Measurements from ENCODE around the gene RGL3. TPM values are rescaled to one million over a fixed set of nuclear protein-coding genes. Genes with fewer than 3 reads are reported as not detected.

Gene RGL3
- total and polyA plus RNA-seq, 9 of the 15 experiments (the other 6 are each of a cell fraction or from before 2014, with no cell fraction given), result 0.12 to 0.61 (median 0.32) TPM; not detected in 4

DNA sequence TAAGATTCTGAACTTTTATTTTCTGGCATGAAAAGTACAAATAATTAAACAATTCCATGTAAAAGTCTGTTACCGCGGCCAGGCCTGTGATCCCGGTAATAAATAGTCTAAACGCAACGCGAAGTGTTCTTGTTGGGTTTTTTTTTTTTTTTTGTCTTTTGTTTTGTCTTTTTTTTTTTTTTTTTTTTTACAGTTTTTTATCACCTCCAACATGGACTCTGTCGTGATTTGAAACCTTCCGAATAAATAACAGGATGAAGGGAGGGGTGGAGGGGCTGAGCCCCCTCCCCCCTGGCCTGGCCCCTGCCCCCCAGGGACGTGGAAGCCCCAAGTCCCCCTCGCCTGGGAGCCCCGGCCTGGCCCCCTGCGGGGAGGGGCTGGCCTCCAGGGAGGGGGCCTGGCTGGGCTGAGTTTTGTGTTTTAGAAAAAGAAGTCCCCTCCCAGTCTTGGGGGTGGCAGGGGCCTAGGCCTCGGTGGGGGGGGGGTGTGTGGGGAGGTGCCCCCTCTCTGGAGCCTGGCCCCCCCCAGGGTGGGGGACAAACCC, 32.3 kb upstream of the RGL3 start (continued):
- TF ChIP-seq, protein P1, sequence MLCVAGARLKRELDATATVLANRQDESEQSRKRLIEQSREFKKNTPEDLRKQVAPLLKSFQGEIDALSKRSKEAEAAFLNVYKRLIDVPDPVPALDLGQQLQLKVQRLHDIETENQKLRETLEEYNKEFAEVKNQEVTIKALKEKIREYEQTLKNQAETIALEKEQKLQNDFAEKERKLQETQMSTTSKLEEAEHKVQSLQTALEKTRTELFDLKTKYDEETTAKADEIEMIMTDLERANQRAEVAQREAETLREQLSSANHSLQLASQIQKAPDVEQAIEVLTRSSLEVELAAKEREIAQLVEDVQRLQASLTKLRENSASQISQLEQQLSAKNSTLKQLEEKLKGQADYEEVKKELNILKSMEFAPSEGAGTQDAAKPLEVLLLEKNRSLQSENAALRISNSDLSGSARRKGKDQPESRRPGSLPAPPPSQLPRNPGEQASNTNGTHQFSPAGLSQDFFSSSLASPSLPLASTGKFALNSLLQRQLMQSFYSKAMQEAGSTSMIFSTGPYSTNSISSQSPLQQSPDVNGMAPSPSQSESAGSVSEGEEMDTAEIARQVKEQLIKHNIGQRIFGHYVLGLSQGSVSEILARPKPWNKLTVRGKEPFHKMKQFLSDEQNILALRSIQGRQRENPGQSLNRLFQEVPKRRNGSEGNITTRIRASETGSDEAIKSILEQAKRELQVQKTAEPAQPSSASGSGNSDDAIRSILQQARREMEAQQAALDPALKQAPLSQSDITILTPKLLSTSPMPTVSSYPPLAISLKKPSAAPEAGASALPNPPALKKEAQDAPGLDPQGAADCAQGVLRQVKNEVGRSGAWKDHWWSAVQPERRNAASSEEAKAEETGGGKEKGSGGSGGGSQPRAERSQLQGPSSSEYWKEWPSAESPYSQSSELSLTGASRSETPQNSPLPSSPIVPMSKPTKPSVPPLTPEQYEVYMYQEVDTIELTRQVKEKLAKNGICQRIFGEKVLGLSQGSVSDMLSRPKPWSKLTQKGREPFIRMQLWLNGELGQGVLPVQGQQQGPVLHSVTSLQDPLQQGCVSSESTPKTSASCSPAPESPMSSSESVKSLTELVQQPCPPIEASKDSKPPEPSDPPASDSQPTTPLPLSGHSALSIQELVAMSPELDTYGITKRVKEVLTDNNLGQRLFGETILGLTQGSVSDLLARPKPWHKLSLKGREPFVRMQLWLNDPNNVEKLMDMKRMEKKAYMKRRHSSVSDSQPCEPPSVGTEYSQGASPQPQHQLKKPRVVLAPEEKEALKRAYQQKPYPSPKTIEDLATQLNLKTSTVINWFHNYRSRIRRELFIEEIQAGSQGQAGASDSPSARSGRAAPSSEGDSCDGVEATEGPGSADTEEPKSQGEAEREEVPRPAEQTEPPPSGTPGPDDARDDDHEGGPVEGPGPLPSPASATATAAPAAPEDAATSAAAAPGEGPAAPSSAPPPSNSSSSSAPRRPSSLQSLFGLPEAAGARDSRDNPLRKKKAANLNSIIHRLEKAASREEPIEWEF (CRISPR knock-in tag; IDR thresholded peaks at IDR 0.05), result no peak
- TF ChIP-seq PTRF (tag; IDR thresholded peaks at IDR 0.05), result no peak

DNA sequence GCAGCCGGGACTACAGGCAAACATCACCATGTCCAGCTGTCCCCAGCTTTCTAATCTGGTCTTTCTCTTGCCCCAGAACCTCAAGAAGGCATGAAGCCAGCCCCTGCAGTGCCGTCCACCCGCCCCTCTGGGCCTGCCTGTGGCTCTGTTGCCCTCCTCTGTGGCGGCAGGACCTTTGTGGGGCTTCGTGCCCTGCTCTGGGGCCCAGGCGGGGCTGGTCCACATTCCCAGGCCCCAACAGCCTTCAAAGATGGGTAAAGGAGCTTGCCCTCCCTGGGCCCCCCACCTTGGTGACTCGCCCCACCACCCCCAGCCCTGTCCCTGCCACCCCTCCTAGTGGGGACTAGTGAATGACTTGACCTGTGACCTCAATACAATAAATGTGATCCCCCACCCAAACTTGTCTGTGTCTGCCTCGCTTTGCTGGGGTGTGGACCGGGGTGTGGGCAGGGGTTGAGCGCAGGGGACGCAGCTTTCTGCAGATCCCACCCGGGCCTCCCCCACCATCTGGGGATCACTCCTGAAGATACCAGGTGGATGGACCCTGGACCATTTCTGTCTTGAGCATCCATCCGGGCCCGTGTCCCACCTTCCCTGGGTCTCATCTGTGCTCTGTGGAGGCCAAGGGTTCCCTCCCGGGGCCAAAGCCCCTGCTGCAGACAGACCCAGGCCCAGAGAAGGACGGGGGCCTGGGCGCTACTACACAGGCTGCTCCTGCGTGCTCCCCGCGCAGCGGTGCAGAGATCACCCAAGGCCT, 31.6 kb upstream of the RGL3 start:
- ChIA-PET CTCF (ENCODE audit: low intra/inter-chr PET ratio) (interaction anchor here (0.6 kb wide), 1 partner anchor 234 kb away, joined by 3 read pairs; no protein-coding TSS in a partner anchor), POLR2A (interaction anchor here (0.7 kb wide), 1 partner anchor 13 kb away, joined by 3 read pairs; no protein-coding TSS in a partner anchor)
- no peak for FAIRE-seq
- Histone ChIP-seq H3K4me2 (ENCODE audit: insufficient read depth, low read length) (no peak overlapping the region), H3K9me3 (replicated peaks; ENCODE audit: control insufficient read depth, insufficient read depth, low read depth, low read length) (no peaks in the 10 kb centered on the region), H3K27ac (ENCODE audit: extremely low read depth, low read depth, low read length) (no peak overlapping the region), H3K79me2 (ENCODE audit: control insufficient read depth, insufficient read depth, low read length) (no peaks in the 10 kb centered on the region), H3K9me1 (ENCODE audit: control insufficient read depth, insufficient read depth, low read length) (no peaks in the 10 kb centered on the region), H3K36me3 (ENCODE audit: control insufficient read depth, insufficient read depth, low read length) (peaks cover 49% of the 10 kb centered on the region; the same call in 1 of the 3 replicates), H3K27me3 (ENCODE audit: control insufficient read depth in 2 of 2, insufficient read depth in 2 of 2, low read length in 2 of 2) (no peaks in the 10 kb centered on the region), H3K4me1 (replicated peaks in 1 of 2; ENCODE audit: control insufficient read depth in 2 of 2, insufficient read depth in 2 of 2, low read length in 2 of 2) (peaks cover 0 to 62% of the 10 kb centered on the region in 2 experiments; a peak in 3 of 5 replicates), H4K20me1 (replicated peaks; ENCODE audit: control insufficient read depth, insufficient read depth, low read length) (no peaks in the 10 kb centered on the region), H2AFZ (ENCODE audit: low read depth, low read length) (no peak overlapping the region), H3K9ac (ENCODE audit: insufficient read depth in 1 of 2, low read depth in 2 of 2, low read length in 2 of 2) (peak overlapping the region in 1 of 2 experiments; percentile 52; a peak in 1 of 4 replicates), H3K4me3 (no peak overlapping the region)
- 89% methylated on average over 18 of the region's 21 CpGs for WGBS (ENCODE audit: insufficient coverage, low coverage, missing lambda C conversion rate)
- intact Hi-C loops (cut with micrococcal nuclease), result no loop called here
- no peak for ATAC-seq
- DNase-seq (ENCODE audit: extremely low read depth in 1 of 4, low spot score in 3 of 4), result peak in 2 of 4 experiments; percentile 9 to 11
- in situ Hi-C loops (cut with MboI), result no loop called here
- BruUV-seq (replicated peaks), result no TSS peak
- TF ChIP-seq HEY1 (CRISPR knock-in tag; IDR thresholded peaks at IDR 0.05; ENCODE audit: borderline replicate concordance) (no peak), ZKSCAN8 (CRISPR knock-in tag; IDR thresholded peaks at IDR 0.05) (no peak), FIP1L1 (IDR thresholded peaks at IDR 0.05; ENCODE audit: low read depth, low read length, poor library complexity, severe bottlenecking) (no peak), KHSRP (IDR thresholded peaks at IDR 0.05) (no peak), NCOA1 (IDR thresholded peaks at IDR 0.05; ENCODE audit: low read depth) (no peak), BACH1 (tag; IDR thresholded peaks at IDR 0.05) (no peak), ZNF695 (CRISPR knock-in tag; IDR thresholded peaks at IDR 0.05) (no peak), ZBTB7A (IDR thresholded peaks at IDR 0.05; ENCODE audit: borderline replicate concordance, control insufficient read depth, low read depth, low read length) (no peak), TAF7 (tag; IDR thresholded peaks at IDR 0.05) (no peak), PPARD (CRISPR knock-in tag; IDR thresholded peaks at IDR 0.05) (no peak), JUND (IDR thresholded peaks at IDR 0.05; ENCODE audit: borderline replicate concordance, low read depth, low read length) (no peak), JUND (tag; IDR thresholded peaks at IDR 0.05; ENCODE audit: borderline replicate concordance, low read depth, low read length) (no peak)
- TF ChIP-seq, protein P2, sequence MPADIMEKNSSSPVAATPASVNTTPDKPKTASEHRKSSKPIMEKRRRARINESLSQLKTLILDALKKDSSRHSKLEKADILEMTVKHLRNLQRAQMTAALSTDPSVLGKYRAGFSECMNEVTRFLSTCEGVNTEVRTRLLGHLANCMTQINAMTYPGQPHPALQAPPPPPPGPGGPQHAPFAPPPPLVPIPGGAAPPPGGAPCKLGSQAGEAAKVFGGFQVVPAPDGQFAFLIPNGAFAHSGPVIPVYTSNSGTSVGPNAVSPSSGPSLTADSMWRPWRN (IDR thresholded peaks at IDR 0.05; ENCODE audit: low read depth), result no peak
